ENCODE measurements around the gene SARDH. TPM values are rescaled to one million over a fixed set of nuclear protein-coding genes. Genes with fewer than 3 reads are reported as not detected.
A peak's percentile ranks its signal among the peaks of the same experiment; 100 is the strongest.
"Not testable (repeated sequence)": the region's sequence is repeated elsewhere in the genome, so short reads cannot be mapped to it uniquely, and the experiment has no call there.

Gene SARDH
- total RNA-seq, 2 experiments from 2014 or later = 0.50 to 0.88 TPM

- Mint-ChIP-seq H3K4me1 (no peaks in the 10 kb centered on the region), H3K9me3 (no peaks in the 10 kb centered on the region), H3K27ac (no peak overlapping the region), H3K4me3 (no peak overlapping the region), H3K36me3 (ENCODE audit: low read depth) (no peaks in the 10 kb centered on the region), H3K27me3 (no peaks in the 10 kb centered on the region)
- CTCF ChIA-PET = no interaction called here
- POLR2A ChIA-PET = no interaction called here
- peak; percentile 10 for DNase-seq
Observed at GRCh38 chr9:133771486-133772482, 33.6 kb upstream of the SARDH start.

GRCh38 chr9:133770076-133770777 is 32.1 kb upstream of the SARDH start:
- POLR2A ChIA-PET = no interaction called here
- peak; percentile 14 for DNase-seq
- H3K27me3 Mint-ChIP-seq = no peaks in the 10 kb centered on the region
- H3K36me3 Mint-ChIP-seq (ENCODE audit: low read depth) = no peaks in the 10 kb centered on the region
- CTCF ChIA-PET = no interaction called here
- peaks cover 4% of the 10 kb centered on the region for H3K9me3 Mint-ChIP-seq
- H3K4me3 Mint-ChIP-seq = no peak overlapping the region
- no peaks in the 10 kb centered on the region for H3K4me1 Mint-ChIP-seq
- no peak overlapping the region for H3K27ac Mint-ChIP-seq

- Mint-ChIP-seq H3K27me3 (no peaks in the 10 kb centered on the region), H3K9me3 (peaks cover 4% of the 10 kb centered on the region), H3K4me1 (no peaks in the 10 kb centered on the region), H3K27ac (no peak overlapping the region), H3K36me3 (ENCODE audit: low read depth) (no peaks in the 10 kb centered on the region), H3K4me3 (no peak overlapping the region)
- peak; percentile 12 for DNase-seq
- ChIA-PET POLR2A (interaction anchor here (0.8 kb wide), 1 partner anchor 27 kb away, joined by 3 read pairs; no protein-coding TSS in a partner anchor), CTCF (no interaction called here)
Observed at GRCh38 chr9:133769511-133770075, 31.4 kb upstream of the SARDH start.

- Mint-ChIP-seq H3K9me3 (peaks cover 4% of the 10 kb centered on the region), H3K27ac (no peak overlapping the region), H3K36me3 (ENCODE audit: low read depth) (no peaks in the 10 kb centered on the region), H3K4me3 (no peak overlapping the region), H3K27me3 (no peaks in the 10 kb centered on the region), H3K4me1 (no peaks in the 10 kb centered on the region)
- ChIA-PET POLR2A (interaction anchor here (0.8 kb wide), 1 partner anchor 27 kb away, joined by 3 read pairs; no protein-coding TSS in a partner anchor), CTCF (interaction anchor here (1.6 kb wide), 1 partner anchor 13 kb away, joined by 3 read pairs; no protein-coding TSS in a partner anchor)
- DNase-seq = peak; percentile 16
Observed at GRCh38 chr9:133768859-133769510, 30.8 kb upstream of the SARDH start.

- no peak overlapping the region for H3K4me3 Mint-ChIP-seq
- H3K9me3 Mint-ChIP-seq = peaks cover 4% of the 10 kb centered on the region
- no peaks in the 10 kb centered on the region for H3K36me3 Mint-ChIP-seq (ENCODE audit: low read depth)
- H3K4me1 Mint-ChIP-seq = no peaks in the 10 kb centered on the region
- ChIA-PET POLR2A (no interaction called here), CTCF (interaction anchor here (1.6 kb wide), 1 partner anchor 12 kb away, joined by 3 read pairs; no protein-coding TSS in a partner anchor)
- no peak overlapping the region for H3K27ac Mint-ChIP-seq
- H3K27me3 Mint-ChIP-seq = no peaks in the 10 kb centered on the region
- peak; percentile 6 for DNase-seq
Observed at GRCh38 chr9:133768371-133768858, 30.3 kb upstream of the SARDH start.

- no peak overlapping the region for H3K4me3 Mint-ChIP-seq
- no peak overlapping the region for H3K27ac Mint-ChIP-seq
- peaks cover 4% of the 10 kb centered on the region for H3K9me3 Mint-ChIP-seq
- H3K27me3 Mint-ChIP-seq = no peaks in the 10 kb centered on the region
- no peaks in the 10 kb centered on the region for H3K36me3 Mint-ChIP-seq (ENCODE audit: low read depth)
- ChIA-PET CTCF (interaction anchor here (1.6 kb wide), 1 partner anchor 11 kb away, joined by 3 read pairs; no protein-coding TSS in a partner anchor), POLR2A (no interaction called here)
- H3K4me1 Mint-ChIP-seq = no peaks in the 10 kb centered on the region
- peak; percentile 3 for DNase-seq
Observed at GRCh38 chr9:133767625-133768024, 29.5 kb upstream of the SARDH start.

- H3K27me3 Mint-ChIP-seq = no peaks in the 10 kb centered on the region
- peaks cover 4% of the 10 kb centered on the region for H3K9me3 Mint-ChIP-seq
- no peak for DNase-seq
- H3K4me1 Mint-ChIP-seq = no peaks in the 10 kb centered on the region
- ChIA-PET POLR2A (no interaction called here), CTCF (no interaction called here)
- H3K4me3 Mint-ChIP-seq = no peak overlapping the region
- no peaks in the 10 kb centered on the region for H3K36me3 Mint-ChIP-seq (ENCODE audit: low read depth)
- no peak overlapping the region for H3K27ac Mint-ChIP-seq
Observed at GRCh38 chr9:133767008-133767407, 28.9 kb upstream of the SARDH start.

GRCh38 chr9:133766234-133766633 is 28.1 kb upstream of the SARDH start:
- DNase-seq; H3K27ac Mint-ChIP-seq; CTCF ChIA-PET; H3K9me3 Mint-ChIP-seq; H3K36me3 Mint-ChIP-seq (ENCODE audit: low read depth); POLR2A ChIA-PET; H3K4me3 Mint-ChIP-seq; H3K27me3 Mint-ChIP-seq; H3K4me1 Mint-ChIP-seq: not testable (repeated sequence)

- H3K36me3 Mint-ChIP-seq (ENCODE audit: low read depth) = no peaks in the 10 kb centered on the region
- CTCF ChIA-PET = no interaction called here
- POLR2A ChIA-PET = no interaction called here
Observed at GRCh38 chr9:133763272-133764183, 25.4 kb upstream of the SARDH start.

GRCh38 chr9:133762488-133763271 is 24.5 kb upstream of the SARDH start:
- no peak for DNase-seq
- no peak overlapping the region for H3K4me3 Mint-ChIP-seq

More at GRCh38 chr9:133763272-133764183, 25.4 kb upstream of the SARDH start:
- Mint-ChIP-seq H3K27ac (no peak overlapping the region), H3K4me1 (no peaks in the 10 kb centered on the region), H3K4me3 (no peak overlapping the region), H3K27me3 (no peaks in the 10 kb centered on the region), H3K9me3 (peaks cover 4% of the 10 kb centered on the region)
- DNase-seq = no peak

GRCh38 chr9:133761641-133762248 is 23.6 kb upstream of the SARDH start:
- Mint-ChIP-seq H3K9me3 (peaks cover 4% of the 10 kb centered on the region), H3K27me3 (no peaks in the 10 kb centered on the region), H3K27ac (no peak overlapping the region), H3K4me1 (no peaks in the 10 kb centered on the region), H3K4me3 (no peak overlapping the region), H3K36me3 (ENCODE audit: low read depth) (no peaks in the 10 kb centered on the region)
- DNase-seq = no peak
- ChIA-PET CTCF (no interaction called here), POLR2A (no interaction called here)

More at GRCh38 chr9:133762488-133763271, 24.5 kb upstream of the SARDH start:
- no peaks in the 10 kb centered on the region for H3K27me3 Mint-ChIP-seq
- H3K27ac Mint-ChIP-seq = no peak overlapping the region
- CTCF ChIA-PET = no interaction called here
- H3K9me3 Mint-ChIP-seq = peaks cover 4% of the 10 kb centered on the region
- no peaks in the 10 kb centered on the region for H3K4me1 Mint-ChIP-seq
- no peaks in the 10 kb centered on the region for H3K36me3 Mint-ChIP-seq (ENCODE audit: low read depth)
- POLR2A ChIA-PET = no interaction called here
